ENCODE measurements around the gene FAM216B. TPM values are rescaled to one million over a fixed set of nuclear protein-coding genes. Genes with fewer than 3 reads are reported as not detected.

FAM216B gene
- total and polyA plus RNA-seq, 2 of the 13 experiments (the other 11 are each of a cell fraction or from before 2014, with no cell fraction given): not detected

DNA sequence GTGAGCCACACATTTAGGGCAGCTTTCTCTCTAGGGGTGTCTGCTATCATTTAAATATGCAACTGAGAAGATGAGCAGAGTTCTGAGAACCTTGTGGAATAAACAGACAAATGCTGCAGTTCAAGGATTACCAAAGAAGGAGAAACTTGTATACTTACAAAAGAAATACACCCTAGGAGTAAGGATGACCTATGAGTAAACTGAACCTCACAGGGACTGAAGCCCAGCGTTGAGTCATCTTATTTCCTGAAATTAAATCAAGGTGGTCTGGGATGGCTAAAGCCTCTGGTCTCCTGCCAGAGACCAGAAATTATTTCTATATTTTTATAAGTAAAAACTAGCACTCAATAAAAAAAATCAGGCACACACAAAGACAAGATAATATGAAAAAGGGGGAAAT is 40.1 kb downstream of the FAM216B start (continued):
- TF ChIP-seq, protein P1, sequence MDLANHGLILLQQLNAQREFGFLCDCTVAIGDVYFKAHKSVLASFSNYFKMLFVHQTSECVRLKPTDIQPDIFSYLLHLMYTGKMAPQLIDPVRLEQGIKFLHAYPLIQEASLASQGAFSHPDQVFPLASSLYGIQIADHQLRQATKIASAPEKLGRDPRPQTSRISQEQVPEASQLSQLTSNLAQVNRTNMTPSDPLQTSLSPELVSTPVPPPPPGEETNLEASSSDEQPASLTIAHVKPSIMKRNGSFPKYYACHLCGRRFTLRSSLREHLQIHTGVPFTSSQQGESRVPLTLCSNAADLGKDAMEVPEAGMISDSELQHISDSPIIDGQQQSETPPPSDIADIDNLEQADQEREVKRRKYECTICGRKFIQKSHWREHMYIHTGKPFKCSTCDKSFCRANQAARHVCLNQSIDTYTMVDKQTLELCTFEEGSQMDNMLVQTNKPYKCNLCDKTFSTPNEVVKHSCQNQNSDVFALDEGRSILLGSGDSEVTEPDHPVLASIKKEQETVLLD (CRISPR knock-in tag; IDR thresholded peaks at IDR 0.05; ENCODE audit: low read depth): no peak
- no peak for TF ChIP-seq CCAR2 (optimal IDR thresholded peaks at IDR 0.05; ENCODE audit: low read depth, low read length)

DNA sequence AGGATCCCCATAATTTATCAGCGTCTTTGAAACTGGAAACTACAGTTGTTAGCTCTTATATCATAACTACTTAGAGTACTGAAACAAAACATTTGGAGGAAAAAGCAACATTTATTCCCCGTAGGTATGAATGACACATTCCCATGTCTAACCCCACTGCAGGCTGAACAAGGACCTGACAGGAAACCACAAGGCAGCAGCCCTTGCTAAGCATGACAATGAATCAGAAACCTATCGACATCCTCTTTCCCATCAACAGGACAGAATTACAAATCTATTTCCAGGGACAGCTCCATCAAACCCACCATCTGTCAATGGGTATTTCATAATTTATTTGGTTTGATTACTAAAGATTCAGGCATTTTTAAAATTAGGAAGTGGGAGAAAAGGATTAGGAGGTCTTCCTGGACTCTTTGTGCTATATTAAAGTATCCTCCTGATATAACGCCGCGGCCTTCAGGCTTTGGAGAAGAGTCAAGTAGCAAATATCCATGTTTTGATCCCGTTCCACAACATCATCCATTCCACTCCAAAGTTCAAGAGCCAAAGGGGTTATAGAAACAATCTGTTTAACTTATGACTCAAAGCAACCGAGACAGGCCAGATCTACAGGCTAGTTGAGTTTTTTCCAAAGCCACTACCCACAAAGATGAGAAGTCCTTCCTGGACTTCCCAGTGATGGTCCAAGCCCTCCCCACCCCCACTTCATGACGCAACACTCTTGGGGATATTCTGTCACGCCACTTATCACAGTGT is 51.1 kb downstream of the FAM216B start:
- no peak for FAIRE-seq
- WGBS (ENCODE audit: low lambda C conversion rate): 6% methylated on average over 10 of the region's 10 CpGs
- BruUV-seq (replicated peaks): no TSS peak
- in situ Hi-C loops (cut with HindIII; ENCODE audit: extremely low pct_ligation_motif_present, low pct_unique_long_range_greater_than_20kb) (no loop called here), intact Hi-C loops (cut with micrococcal nuclease; ENCODE audit: unreplicated experiment) (no loop called here)
- H3K4me2 ChIP-seq (ENCODE audit: low read depth, low read length): no peak overlapping the region
- no peaks in the 10 kb centered on the region for H3K9me3 ChIP-seq (ENCODE audit: low read length)
- H3K9ac ChIP-seq (ENCODE audit: insufficient read depth, low read depth, low read length): no peak overlapping the region
- CTCF ChIA-PET (ENCODE audit: low intra/inter-chr PET ratio, low total read pairs): no interaction called here
- H3K4me3 ChIP-seq (replicated peaks in 1 of 3; ENCODE audit: insufficient read depth in 1 of 3, low read depth in 2 of 3, low read length in 3 of 3): no peak overlapping the region
- ATAC-seq: peak; percentile 61; the same call in 2 of the 3 replicates
- no peaks in the 10 kb centered on the region for H3K79me2 ChIP-seq (ENCODE audit: insufficient read depth, low read length)
- no peaks in the 10 kb centered on the region for H3K27me3 ChIP-seq (ENCODE audit: control insufficient read depth in 1 of 2, insufficient read depth in 2 of 2, low read length in 2 of 2)
- no peak overlapping the region for H3K27ac ChIP-seq (ENCODE audit: extremely low read length, insufficient read depth, low read length)
- peak; percentile 20 for DNase-seq (ENCODE audit: low spot score)
- no peak overlapping the region for H2AFZ ChIP-seq (ENCODE audit: low read length)
- H3K4me1 ChIP-seq (ENCODE audit: insufficient read depth, low read length): peaks cover 8% of the 10 kb centered on the region
- H4K20me1 ChIP-seq (ENCODE audit: insufficient read depth, low read length): no peaks in the 10 kb centered on the region
- no peaks in the 10 kb centered on the region for H3K36me3 ChIP-seq (replicated peaks in 1 of 2; ENCODE audit: control insufficient read depth in 1 of 2, insufficient read depth in 2 of 2, low read length in 2 of 2)
- POLR2A ChIA-PET: no interaction called here
- TF ChIP-seq KDM5B (CRISPR knock-in tag; IDR thresholded peaks at IDR 0.05; ENCODE audit: borderline replicate concordance) (no peak), HIVEP1 (CRISPR knock-in tag; IDR thresholded peaks at IDR 0.05) (no peak), ZNF253 (CRISPR knock-in tag; IDR thresholded peaks at IDR 0.05; ENCODE audit: borderline replicate concordance) (no peak), FOSL2 (CRISPR knock-in tag; IDR thresholded peaks at IDR 0.05) (peak; percentile 37; the same call in 1 of the 2 replicates), U2AF1 (optimal IDR thresholded peaks at IDR 0.05; ENCODE audit: low read depth, low read length) (no peak), CEBPB (IDR thresholded peaks at IDR 0.05; ENCODE audit: borderline replicate concordance, low read depth, low read length) (peak; percentile 43; the same call in 1 of the 2 replicates), SMARCC2 (IDR thresholded peaks at IDR 0.05) (no peak), FIP1L1 (IDR thresholded peaks at IDR 0.05; ENCODE audit: borderline replicate concordance, insufficient read depth, low read depth, low read length) (no peak), ZBTB3 (CRISPR knock-in tag; IDR thresholded peaks at IDR 0.05; ENCODE audit: borderline replicate concordance, low read depth) (no peak), NR2F1 (CRISPR knock-in tag; IDR thresholded peaks at IDR 0.05) (0 out of 4 replicates have a peak, but pooled peaks of 1 of the 2 experiments have one; percentile 14), ZNF260 (CRISPR knock-in tag; IDR thresholded peaks at IDR 0.05; ENCODE audit: borderline replicate concordance, low read depth) (no peak), ATF7 (IDR thresholded peaks at IDR 0.05) (0 out of 2 replicates have a peak, but pooled peaks have one; percentile 15), ATF7 (CRISPR knock-in tag; IDR thresholded peaks at IDR 0.05) (no peak), ZBTB21 (CRISPR knock-in tag; IDR thresholded peaks at IDR 0.05) (peak; percentile 63)
- TF ChIP-seq, protein P2, sequence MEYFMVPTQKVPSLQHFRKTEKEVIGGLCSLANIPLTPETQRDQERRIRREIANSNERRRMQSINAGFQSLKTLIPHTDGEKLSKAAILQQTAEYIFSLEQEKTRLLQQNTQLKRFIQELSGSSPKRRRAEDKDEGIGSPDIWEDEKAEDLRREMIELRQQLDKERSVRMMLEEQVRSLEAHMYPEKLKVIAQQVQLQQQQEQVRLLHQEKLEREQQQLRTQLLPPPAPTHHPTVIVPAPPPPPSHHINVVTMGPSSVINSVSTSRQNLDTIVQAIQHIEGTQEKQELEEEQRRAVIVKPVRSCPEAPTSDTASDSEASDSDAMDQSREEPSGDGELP (IDR thresholded peaks at IDR 0.05; ENCODE audit: borderline replicate concordance, low read depth): no peak
- TF ChIP-seq, protein P3, sequence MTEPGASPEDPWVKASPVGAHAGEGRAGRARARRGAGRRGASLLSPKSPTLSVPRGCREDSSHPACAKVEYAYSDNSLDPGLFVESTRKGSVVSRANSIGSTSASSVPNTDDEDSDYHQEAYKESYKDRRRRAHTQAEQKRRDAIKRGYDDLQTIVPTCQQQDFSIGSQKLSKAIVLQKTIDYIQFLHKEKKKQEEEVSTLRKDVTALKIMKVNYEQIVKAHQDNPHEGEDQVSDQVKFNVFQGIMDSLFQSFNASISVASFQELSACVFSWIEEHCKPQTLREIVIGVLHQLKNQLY (CRISPR knock-in tag; IDR thresholded peaks at IDR 0.05): no peak
- TF ChIP-seq, protein P4, sequence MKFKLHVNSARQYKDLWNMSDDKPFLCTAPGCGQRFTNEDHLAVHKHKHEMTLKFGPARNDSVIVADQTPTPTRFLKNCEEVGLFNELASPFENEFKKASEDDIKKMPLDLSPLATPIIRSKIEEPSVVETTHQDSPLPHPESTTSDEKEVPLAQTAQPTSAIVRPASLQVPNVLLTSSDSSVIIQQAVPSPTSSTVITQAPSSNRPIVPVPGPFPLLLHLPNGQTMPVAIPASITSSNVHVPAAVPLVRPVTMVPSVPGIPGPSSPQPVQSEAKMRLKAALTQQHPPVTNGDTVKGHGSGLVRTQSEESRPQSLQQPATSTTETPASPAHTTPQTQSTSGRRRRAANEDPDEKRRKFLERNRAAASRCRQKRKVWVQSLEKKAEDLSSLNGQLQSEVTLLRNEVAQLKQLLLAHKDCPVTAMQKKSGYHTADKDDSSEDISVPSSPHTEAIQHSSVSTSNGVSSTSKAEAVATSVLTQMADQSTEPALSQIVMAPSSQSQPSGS (CRISPR knock-in tag; IDR thresholded peaks at IDR 0.05): no peak

Measured in HepG2 (cell line).